ENCODE results near the gene ABCG2.

- TF ChIP-seq EP300 (IDR thresholded peaks at IDR 0.05; ENCODE audit: borderline replicate concordance in 1 of 2, low read depth in 1 of 2, low read length in 1 of 2) = no peak
- no peak for TF ChIP-seq CTCF (IDR thresholded peaks at IDR 0.05)
Observed at GRCh38 chr4:88169298-88169697, 10.9 kb upstream of the ABCG2 start.
